ENCODE data around the gene USP24.

USP24 gene

DNA sequence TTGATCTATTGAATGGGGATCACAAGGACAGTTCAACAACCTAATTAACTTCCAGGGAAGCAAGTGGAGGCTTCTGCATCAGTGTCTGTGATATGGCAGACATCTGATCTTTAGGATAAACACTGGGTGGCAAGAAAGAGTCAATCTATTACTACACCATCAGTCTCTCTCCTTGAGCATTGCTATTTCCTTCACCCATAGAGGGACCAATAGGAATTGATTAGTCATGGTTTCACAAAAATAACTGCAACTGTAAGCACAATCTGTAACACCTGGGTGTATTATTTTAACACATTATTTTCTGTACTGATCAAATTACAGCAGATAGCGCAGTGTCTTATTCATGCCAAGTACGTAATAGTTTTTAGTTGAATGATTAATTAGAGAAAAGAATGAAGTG, 50.3 kb downstream of the USP24 start:
- no peak for DNase-seq (ENCODE audit: low read depth)

DNA sequence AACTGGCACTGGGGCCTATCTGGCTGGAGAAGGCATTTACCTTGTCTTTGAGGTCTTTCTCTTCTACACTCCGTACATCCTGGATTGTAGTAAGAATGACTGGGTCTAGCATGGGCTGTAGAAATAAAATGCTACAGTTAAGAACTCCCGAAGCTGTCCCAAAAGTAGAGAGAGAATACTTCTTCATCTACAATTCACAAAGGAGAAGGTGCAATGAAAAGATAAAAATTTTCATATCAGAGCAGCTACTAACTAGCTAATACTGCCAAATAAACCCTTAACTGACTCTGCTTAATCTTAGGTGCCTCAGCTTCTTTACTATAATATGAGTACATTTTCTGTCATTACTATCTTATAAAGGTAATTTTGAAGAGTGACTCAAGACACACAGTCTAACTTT, 55.6 kb downstream of the USP24 start:
- no peak for DNase-seq (ENCODE audit: low read depth)

DNA sequence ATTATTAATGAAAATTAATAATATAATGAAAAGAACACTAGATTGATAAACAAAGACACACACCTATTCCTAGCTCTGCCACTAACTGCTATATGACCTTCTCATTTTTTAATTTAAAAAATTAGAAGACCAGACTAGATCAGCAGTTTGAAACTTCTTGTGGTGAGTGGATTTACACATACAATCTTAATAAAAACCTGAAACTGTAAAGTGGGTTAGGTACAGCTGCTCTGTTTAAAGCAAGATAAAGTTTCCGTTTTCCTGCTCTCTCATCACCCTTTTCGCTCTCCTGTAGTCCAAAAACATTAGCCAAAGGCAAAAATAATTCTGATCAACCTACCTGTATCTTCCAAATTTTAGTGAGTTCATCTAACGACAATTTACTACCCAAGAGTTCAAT, 58.6 kb downstream of the USP24 start:
- DNase-seq (ENCODE audit: low read depth), result no peak

DNA sequence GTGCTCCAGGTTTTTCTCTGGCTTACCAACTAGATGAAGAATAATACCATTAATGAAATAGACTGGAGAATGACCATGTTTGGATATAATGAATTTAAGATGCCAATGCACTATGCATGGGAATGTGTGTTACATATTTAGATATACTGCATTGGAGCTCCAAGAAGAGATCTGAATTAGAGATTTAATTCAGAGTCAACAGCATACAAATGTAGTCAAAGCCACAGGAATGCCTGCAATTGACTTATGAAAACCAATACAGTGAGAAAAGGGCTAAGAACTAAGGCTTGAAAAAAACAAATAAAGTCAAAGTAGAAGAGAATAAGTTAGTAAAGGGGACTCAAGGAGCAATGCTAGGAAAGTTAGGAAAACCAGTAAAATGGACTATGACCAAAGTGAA, 59.1 kb downstream of the USP24 start:
- no peak for DNase-seq (ENCODE audit: low read depth)

DNA sequence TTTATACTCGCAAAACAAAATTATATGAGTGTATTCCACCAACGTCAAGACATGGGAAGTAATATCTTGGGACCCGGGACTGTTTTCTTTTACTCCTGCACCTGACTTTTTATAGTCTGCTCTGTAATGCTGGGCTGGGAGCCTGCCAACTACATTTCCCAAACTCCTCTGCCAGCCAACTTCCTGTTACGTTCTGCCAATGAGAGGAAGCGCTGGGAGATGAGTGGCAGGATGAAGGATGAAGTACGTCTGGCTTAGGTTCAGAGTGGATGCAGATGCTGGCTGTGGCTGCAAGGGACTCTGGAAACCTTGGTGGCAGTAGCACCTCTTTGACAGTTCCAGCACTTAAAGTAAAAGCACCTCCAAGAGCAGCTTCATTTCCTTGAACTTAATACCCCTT, 59.6 kb downstream of the USP24 start:
- no peak for DNase-seq (ENCODE audit: low read depth)

DNA sequence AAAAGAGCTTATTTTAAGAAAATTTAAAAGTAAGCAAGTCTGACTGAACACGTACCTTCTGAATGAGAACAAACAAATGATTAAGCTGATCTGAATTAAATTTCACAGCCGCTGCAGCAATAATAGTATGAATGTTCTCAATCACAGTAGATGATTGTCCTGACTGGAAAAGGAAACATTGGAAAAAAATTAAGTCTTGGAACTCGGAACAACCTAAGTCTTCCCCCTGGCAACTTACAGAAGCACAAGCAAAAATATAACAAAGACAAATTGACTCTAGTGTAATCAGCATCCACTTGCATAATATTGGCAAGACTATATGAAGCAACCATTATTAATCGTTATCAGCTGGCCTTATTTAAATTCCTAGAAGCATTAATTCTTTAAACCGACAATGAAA, 60.5 kb downstream of the USP24 start:
- no peak for DNase-seq (ENCODE audit: low read depth)

DNA sequence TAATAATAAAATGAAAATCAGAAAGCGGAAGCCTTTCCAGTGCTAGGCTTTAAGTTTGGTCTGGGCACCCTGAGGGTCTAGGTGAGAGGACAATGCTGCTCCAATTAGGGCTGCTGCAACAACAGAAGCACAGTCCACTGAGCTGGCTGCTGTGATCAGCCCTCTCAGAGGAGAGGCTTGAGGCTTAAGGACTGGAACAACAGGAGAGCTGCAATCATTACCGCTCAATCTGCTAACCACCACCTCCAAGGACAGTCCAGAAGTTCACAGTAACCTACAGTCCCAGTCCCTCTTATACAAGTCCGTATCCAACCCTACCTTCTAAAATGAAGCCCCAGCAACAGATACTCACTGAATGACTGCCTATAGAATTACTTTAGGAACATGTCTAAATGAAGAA, 62.1 kb downstream of the USP24 start:
- DNase-seq (ENCODE audit: low read depth), result no peak

DNA sequence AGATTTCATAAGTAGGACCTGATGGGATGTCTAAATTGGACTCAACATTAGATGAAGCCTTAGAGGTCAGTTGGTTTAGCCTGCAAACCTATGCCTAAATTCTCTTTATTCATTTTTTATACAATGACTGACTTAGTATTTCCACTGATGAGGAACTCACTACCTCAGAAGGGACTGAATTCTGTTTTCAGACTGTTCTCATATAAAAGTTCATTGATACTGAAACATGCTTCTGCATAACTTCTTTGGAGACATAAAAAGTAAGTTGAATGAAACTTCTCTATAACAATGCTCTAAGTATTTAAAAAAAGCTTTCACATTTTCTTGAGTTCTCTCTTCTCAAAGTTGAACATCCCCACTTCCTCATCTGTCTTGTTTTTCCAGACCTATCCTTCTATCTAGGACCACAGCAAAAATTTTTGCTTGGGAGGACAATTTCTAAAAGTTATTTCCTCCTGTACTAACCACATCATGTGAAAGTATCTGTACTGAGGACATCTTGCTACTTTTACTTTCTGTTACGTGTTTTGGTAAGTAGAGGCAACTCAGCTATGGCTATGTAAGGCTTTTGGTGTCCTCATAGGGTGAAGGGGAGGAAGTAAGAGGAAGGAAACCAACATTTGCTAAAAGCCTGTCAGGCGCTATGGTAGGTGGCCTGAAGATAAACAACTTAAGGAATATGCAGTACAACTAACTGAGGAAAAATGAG, 64.1 kb downstream of the USP24 start:
- no peak for DNase-seq (ENCODE audit: low read depth)

DNA sequence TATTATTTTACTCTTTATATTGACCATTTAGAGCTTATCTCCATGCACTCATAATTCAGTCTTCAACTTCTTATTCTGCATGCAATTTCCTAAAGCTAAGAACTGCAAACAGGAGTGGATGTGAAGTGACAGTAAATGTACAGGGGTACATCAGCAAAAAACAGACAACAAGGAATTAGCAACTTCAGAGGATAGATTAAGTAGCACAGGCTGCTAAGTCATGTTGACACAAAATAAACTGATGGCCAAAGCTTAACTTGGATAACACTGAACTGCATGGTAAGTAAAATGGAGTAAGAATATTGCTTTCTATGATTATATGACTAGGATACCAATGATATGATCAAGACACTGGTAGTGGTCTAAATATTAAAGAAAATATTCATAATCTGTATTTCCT, 66.5 kb downstream of the USP24 start:
- no peak for DNase-seq (ENCODE audit: low read depth)

DNA sequence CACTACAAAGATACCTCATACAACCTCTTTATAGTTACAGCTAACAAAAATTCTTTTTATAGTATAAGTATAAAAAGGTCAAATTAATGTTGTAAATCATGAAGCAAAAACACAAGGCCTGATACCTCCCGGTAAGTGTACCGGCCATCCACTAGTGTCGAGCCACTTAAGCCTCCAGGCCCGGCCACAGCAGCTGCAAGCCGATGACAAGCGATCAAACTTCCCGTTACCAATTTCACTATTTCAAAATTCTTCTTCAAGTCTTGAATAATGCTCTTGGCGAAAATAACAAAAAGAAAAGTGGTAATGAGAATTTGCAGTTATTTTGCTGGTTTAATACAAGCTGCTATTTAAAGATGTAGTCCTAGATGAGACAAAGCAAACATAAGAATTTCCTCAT, 67.6 kb downstream of the USP24 start:
- no peak for DNase-seq (ENCODE audit: low read depth)

DNA sequence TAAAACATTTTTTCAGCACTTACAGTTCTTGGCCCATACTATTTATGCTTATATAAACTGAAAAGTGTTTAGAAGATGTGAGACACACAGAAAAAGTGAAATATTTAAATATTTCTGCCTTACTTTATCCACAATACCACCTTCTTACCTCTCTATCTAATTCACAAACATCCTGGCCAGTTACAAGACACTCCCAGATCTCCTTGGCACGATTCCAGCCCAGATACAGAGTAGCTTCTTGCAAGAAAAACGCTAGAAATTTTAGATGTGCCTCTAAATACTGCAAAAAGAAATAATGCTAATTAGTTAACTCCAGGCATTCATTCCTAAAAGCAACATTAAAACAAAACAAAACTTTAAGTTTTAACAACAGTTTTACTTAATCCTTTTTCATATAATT, 68.4 kb downstream of the USP24 start:
- DNase-seq (ENCODE audit: low read depth), result no peak

DNA sequence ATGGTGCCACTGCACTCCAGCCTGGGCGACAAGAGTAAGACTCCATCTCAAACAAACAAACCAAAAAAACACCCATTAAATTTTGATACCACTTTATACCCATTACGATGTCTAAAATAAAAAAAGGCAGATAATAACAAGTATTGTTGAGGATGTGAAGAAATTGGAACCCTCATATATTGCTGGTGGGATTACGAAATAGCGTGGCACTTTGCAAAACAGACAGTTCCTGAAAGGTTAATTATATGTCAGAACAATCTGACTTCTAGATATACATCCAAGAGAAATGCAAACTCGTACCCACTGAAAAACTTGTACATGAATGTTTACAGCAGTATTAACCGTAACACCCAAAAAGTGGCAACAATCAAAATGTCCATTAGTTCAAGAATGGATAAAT, 70.3 kb downstream of the USP24 start:
- no peak for DNase-seq (ENCODE audit: low read depth)

DNA sequence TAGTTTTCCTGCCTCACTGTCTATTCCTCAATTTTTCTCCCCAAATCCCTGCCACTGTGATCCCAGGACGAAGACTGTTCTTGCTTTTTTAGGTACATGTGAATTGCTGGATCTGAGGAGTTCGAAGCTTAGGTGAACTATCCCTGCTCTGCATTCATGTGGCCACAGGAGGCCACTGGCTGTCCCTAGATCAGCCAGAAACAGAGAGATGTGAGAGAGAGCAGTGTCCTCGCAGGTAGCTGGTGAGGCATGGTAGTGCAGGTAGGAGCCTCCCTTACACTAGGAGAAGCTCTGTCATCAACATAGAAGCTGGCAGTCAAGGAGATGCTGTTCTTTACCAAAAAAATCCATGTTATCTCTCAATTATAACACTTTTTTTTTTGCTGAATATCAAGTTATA, 71.5 kb downstream of the USP24 start:
- DNase-seq (ENCODE audit: low read depth), result no peak

DNA sequence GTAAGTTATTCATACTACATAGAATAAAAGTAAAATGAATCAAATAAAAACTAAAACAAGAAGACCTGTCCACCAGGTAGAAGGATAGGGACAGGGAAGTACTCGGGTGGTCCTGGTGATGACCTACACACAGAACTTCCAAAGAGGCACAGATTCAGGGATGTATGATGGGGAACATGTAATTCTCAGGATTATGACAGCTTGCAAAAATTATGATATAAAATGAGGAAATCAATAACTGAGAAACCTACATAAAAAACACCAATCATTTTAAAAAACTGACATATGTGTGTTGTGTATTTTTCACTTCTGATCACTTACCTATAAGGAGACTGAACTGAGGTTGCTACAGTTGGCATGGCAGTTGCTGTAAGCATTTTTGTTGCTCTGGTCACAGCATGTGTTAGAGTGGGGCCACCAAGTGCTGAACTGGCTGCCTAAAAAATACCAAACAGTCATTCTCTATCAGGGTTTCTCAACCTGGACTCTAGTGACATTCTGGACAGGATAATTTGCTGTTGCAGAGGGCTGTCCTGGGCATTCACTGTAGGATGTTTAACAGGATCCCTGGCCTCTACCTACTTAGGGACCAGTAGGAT, 73.8 kb downstream of the USP24 start:
- DNase-seq (ENCODE audit: low read depth), result no peak

DNA sequence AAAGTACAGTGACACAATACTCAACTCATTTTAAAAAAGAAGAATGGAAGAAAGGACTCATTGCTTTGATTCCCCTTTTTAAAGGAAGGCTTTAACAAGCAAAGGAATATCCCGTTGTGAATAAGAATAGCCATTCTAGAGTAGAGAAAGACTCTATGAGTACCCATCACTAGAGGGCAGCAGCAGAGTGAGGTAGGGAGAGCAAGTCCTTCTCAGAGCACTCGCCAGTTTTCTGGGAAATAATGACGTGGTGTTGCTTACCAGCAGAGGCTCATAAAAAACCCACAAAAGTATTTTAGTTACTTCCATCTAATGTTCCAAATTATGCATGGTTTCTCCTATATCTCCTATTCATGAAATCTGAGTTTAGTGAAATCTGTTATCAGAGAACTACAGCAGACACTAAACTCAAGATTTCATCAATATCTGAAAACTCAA, 74.6 kb downstream of the USP24 start:
- peak; percentile 86 for DNase-seq (ENCODE audit: low read depth)

DNA sequence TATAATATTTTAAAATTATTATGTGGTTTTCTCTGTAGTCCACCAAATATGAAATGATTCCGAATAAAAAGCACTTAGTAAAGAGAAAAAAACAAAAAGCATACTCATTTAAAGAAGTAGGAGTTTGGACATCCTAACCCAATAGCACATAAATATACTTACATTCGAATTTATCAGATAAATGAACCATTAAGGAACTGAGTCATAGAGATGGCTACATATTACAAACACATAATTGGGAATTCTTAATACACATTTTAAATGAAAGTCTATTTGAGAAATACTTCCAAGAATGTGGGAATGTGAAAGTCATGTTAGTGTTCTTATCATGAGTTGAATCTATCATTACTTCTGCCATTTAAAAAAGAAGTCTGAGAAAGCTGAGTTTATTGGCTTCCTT, 75.0 kb downstream of the USP24 start:
- no peak for DNase-seq (ENCODE audit: low read depth)

DNA sequence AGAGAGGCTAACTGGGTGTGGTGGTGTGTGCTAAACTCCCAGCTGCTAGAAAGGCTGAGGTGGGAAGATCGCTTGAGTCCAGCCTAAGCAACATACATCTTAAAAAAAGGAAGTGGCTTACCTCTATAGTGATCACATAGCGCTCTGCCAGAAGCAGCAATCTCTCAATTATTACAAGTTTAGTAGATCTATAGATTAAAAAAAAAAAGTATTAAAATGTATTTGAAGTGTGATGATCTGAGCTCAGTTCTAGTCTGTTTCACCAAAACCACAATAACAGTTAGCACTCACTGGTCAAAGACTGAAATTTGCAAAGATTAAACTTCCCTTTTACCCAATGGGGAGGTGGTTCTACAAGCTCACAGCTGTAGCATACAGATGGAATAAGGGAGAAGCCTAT, 76.3 kb downstream of the USP24 start:
- DNase-seq (ENCODE audit: low read depth), result no peak

DNA sequence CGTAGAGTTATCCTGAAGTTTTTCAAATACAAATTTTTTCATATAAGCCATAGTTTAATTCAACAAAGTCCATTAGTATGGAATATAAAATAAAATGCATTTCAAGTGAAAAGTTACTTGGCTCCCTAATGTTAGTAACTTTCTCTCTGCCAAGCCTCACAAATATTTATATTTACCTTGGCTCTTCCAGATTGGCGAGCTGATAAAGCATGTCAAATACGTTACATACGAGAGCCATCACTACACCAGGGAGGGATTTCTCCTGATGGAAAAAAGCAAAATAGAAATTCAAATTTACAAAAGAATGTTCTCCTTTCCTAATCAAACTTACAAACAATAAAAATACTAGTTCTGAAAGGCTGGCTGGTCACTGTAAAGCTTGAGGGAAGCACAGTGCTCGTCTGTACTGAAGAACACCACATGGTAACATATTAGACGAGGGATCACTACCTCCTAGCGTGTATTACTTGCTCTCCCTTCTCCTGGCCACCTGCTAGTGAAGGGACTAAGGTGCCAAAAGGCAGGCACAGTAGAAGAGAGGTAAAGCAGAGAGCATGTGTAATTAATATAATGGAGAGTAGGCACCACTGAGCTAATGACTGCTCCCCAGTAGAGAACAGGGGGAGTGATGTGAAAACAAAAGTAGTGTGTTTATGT, 80.9 kb downstream of the USP24 start:
- DNase-seq (ENCODE audit: low read depth), result no peak

DNA sequence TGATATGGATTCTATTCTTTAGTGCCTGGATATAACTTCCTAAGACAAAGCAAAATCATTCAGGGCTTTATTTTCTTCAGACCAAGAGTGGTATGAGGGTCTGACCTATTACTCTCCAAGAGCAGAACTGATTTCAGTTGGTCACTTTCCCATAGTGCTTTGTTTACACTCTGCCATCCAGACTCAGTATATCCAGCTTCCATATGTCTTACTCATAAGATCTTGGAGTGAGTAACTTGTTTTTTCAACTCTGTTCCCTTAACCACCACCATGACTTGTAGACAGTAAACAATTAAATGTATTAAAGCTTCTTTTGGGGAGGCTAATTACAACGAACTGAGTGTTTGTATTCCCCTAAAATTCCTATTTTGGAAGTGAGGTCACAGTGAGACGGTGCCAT, 83.4 kb downstream of the USP24 start:
- no peak for DNase-seq (ENCODE audit: low read depth)

DNA sequence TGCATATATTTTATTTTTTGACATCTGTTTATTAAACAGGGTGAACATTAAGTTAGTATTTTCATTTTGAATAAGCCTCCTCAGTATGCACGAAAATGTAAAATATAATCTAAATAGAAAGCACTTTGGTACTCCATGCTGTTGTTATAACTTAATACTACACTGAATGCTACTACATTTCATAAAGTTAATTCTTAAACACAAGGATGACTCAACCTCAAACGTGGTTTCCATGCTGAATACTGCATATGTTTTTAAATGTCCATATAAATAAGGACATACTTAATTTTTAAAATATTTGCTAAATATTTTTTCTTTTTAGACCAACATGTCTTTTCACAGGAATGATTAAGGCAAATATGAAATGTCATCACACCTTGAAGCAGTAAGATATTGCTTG, 83.9 kb downstream of the USP24 start:
- DNase-seq (ENCODE audit: low read depth), result no peak

DNA sequence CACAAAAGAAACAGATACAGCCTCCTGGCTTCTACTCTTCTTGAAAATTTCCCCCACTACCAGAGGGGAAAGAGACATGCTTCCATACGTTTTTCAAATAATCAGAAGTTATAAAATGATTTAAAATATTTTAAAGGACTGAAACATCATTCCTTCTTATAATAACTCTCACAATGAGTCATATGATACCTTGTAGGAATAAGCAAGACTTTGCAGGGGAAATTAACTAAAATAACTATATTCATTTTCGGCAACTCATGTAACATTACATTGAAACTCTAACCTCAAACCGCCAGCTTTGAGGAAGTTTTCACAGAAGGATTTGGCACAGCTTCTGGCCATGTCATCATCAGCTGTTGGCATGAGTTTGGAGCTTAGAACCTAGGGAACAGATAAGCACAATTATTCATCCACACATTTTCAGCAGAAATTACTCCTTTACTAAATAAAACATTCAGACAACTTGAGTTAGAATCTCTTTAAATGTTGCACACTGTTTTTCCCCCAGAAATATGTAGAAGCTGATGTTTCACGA, 85.9 kb downstream of the USP24 start:
- peak; percentile 14 for DNase-seq (ENCODE audit: low read depth)

DNA sequence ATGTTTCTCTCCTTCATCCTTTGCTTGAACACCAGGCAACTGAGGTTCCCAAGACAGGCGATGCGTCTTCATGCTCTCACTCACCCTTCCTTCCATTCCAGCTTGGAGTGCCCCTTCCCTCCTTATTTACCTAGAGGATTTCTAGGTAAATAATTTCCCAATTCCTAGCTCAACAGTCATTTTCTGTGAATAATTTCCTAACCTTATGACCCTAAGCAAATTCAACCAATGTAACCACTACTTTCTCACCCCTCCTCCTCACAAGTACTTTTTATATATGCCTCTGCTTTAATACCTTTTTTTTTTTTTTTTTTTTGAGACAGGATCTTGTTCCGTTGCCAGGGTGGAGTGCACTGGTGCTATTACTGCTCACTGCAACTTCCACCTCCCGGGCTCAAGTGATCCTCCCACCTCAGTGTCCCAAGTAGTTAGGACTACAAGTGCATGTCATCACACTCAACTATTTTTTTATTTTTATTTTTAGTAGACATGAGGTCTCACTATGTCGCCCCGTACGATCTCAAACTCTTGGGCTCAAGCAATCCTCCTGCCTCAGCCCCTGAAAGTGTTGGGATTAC, 86.7 kb downstream of the USP24 start:
- DNase-seq (ENCODE audit: low read depth), result no peak

DNA sequence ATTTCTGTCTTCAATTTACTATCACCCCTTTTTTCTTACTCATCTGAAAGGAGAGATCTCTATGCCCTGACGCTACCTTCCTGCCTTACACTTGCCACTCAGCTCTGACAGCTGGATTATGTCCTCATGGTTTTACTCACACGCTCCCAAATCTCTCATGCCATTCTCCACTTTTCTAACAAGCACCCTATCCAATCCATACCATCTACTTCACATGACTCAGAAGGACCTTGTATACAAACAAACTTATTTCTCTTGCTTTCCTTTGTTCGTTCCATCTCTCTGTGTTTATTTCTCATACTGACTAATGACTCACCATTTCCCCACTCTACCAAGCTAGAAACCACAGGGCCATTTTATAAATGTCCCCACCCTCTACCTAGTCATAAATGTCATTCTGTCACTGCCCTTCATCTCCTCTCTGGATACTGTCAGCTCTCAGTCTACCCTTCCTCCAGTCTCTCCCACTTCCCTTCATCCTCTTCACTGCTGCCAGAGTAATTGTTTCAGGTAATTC, 87.3 kb downstream of the USP24 start:
- DNase-seq (ENCODE audit: low read depth), result no peak
